Caco-2 (cell line): ENCODE measurements around the gene SLC27A4. TPM values are rescaled to one million over a fixed set of nuclear protein-coding genes. Genes with fewer than 3 reads are reported as not detected.

ENCODE experiments used
- BruUV-seq: library from RNA; stranded (reverse); fragments of 400-500 nt; replicated peaks from 2 replicates; lab custom pipeline; 2021; lab: Mats Ljungman, UMichigan
- CTCF ChIA-PET: fragments of 300-600 bp; sonication (Branson Sonifier 250); formaldehyde crosslinking; loops from one replicate; lab custom pipeline; 2022; ENCODE audit warnings: antibody characterized with exemption; lab: Charles Lee
- POLR2A ChIA-PET: fragments of 300-600 bp; sonication (Branson Sonifier 250); formaldehyde crosslinking; loops from one replicate; lab custom pipeline; 2022; ENCODE audit warnings: antibody characterized with exemption; lab: Charles Lee
- DNase-seq, 2 experiments: peaks; one replicate each; pipeline versions ENCODE4 v3.0.0 to v3.0.0-alpha.2; 2020 to 2022
- H3K27me3 ChIP-seq: replicated peaks from 2 replicates; pipeline ENCODE4 v1.6.0; 2011; ENCODE audit warnings: low read length; ENCODE audit not compliant: control insufficient read depth, insufficient read depth
- H3K36me3 ChIP-seq: 2 replicates; pipeline ENCODE4 v1.5.1; 2011; ENCODE audit warnings: low read length; ENCODE audit not compliant: control insufficient read depth, insufficient read depth
- H3K4me1 ChIP-seq: fragments of 250-450 bp; sonication (Bioruptor Pico); 2 replicates; pipeline ENCODE4 v1.5.1; 2020; ENCODE audit warnings: mild to moderate bottlenecking
- H3K4me3 ChIP-seq: 2 replicates; pipeline ENCODE4 v1.5.1; 2011; ENCODE audit warnings: low read depth, mild to moderate bottlenecking, control low read depth, low read length
- H3K9me3 ChIP-seq: fragments of 250-450 bp; sonication (Bioruptor Pico); 2 replicates; pipeline ENCODE4 v1.5.1; 2020; ENCODE audit warnings: mild to moderate bottlenecking, moderate library complexity
- H3K27ac Mint-ChIP-seq: one replicate; pipeline ENCODE4 v1.8.0; 2022; ENCODE audit warnings: mixed read lengths; ENCODE audit not compliant: unreplicated experiment
- H3K27me3 Mint-ChIP-seq: one replicate; pipeline ENCODE4 v1.8.0; 2022; ENCODE audit warnings: mixed read lengths; ENCODE audit not compliant: insufficient read depth, unreplicated experiment
- H3K36me3 Mint-ChIP-seq: one replicate; pipeline ENCODE4 v1.8.0; 2022; ENCODE audit warnings: mild to moderate bottlenecking, mixed read lengths; ENCODE audit not compliant: insufficient read depth, unreplicated experiment
- H3K4me1 Mint-ChIP-seq: one replicate; pipeline ENCODE4 v1.8.0; 2022; ENCODE audit warnings: low read depth, mixed read lengths; ENCODE audit not compliant: unreplicated experiment
- H3K4me3 Mint-ChIP-seq: one replicate; pipeline ENCODE4 v1.8.0; 2022; ENCODE audit warnings: mild to moderate bottlenecking, moderate library complexity, mixed read lengths; ENCODE audit not compliant: unreplicated experiment
- H3K9me3 Mint-ChIP-seq: one replicate; pipeline ENCODE4 v1.8.0; 2022; ENCODE audit warnings: mixed read lengths; ENCODE audit not compliant: unreplicated experiment
- CTCF ChIP-seq, 2 experiments: fragments of 200-600 bp in 1 of 2; IDR thresholded peaks; 1 replicate in 1 of 2; 2 replicates in 1 of 2; pipeline versions ENCODE4 v1.5.1 to v1.8.0; 2011 to 2022; ENCODE audit warnings: antibody characterized with exemption in 1 of 2, control low read depth in 1 of 2, inconsistent platforms in 1 of 2, low read depth in 1 of 2, low read length in 1 of 2, mild to moderate bottlenecking in 1 of 2, moderate library complexity in 1 of 2; ENCODE audit not compliant: insufficient read depth in 1 of 2, severe bottlenecking in 1 of 2, unreplicated experiment in 1 of 2
- intact Hi-C: fragments of 100-400 bp; cut with micrococcal nuclease; formaldehyde crosslinking; loops from one replicate; pipeline ENCODE4 v1.10.0; 2022; ENCODE audit not compliant: unreplicated experiment
- total RNA-seq: library from RNA; stranded (reverse); gene quantifications from 2 replicates; pipeline ENCODE4 v1.2.3, GENCODE V29; 2022

The SLC27A4 gene
- total RNA-seq, 1 experiment from 2014 or later, result 22.8 TPM

- intact Hi-C loops, result loop anchor here (1.0 to 2.0 kb wide), 3 partner anchors 50 to 67 kb away; partner anchors contain the start of gene CERCAM
- no peaks in the 10 kb centered on the region for H3K9me3 ChIP-seq
- POLR2A ChIA-PET, result interaction anchor here (0.6 to 1.5 kb wide), 3 partner anchors 9 to 103 kb away, joined by 6 to 11 read pairs (median 6); partner anchors contain the start of genes CERCAM and URM1
- no peaks in the 10 kb centered on the region for H3K36me3 ChIP-seq
- Mint-ChIP-seq H3K27ac (no peak overlapping the region), H3K27me3 (no peaks in the 10 kb centered on the region), H3K36me3 (peaks cover 17% of the 10 kb centered on the region), H3K4me3 (no peak overlapping the region), H3K4me1 (peaks cover 7% of the 10 kb centered on the region), H3K9me3 (no peaks in the 10 kb centered on the region)
- peaks cover 8% of the 10 kb centered on the region; the same call in 1 of the 2 replicates for H3K4me1 ChIP-seq
- H3K4me3 ChIP-seq, result no peak overlapping the region
- no peaks in the 10 kb centered on the region for H3K27me3 ChIP-seq
- no peak for TF ChIP-seq CTCF (IDR thresholded peaks at IDR 0.05; ENCODE audit: insufficient read depth in 1 of 2, low read depth in 1 of 2, low read length in 1 of 2, severe bottlenecking in 1 of 2, unreplicated experiment in 1 of 2)
- CTCF ChIA-PET, result interaction anchor here (0.5 to 2.3 kb wide), 17 partner anchors 8 to 577 kb away, joined by 3 to 31 read pairs (median 5); partner anchors contain the start of genes CDK9, CERCAM, GOLGA2 and SWI5
- no peak for DNase-seq
- no TSS peak for BruUV-seq
Measured at GRCh38 chr9:128362774-128363173, 22.4 kb downstream of the SLC27A4 start.

- Histone ChIP-seq H3K27me3 (no peaks in the 10 kb centered on the region), H3K9me3 (no peaks in the 10 kb centered on the region), H3K4me3 (no peak overlapping the region), H3K4me1 (peaks cover 14% of the 10 kb centered on the region; the same call in 1 of the 2 replicates), H3K36me3 (no peaks in the 10 kb centered on the region)
- intact Hi-C loops, result no loop called here
- no peak for TF ChIP-seq CTCF (IDR thresholded peaks at IDR 0.05; ENCODE audit: insufficient read depth in 1 of 2, low read depth in 1 of 2, low read length in 1 of 2, severe bottlenecking in 1 of 2, unreplicated experiment in 1 of 2)
- no TSS peak for BruUV-seq
- no peaks in the 10 kb centered on the region for H3K9me3 Mint-ChIP-seq
- POLR2A ChIA-PET, result no interaction called here
- H3K4me1 Mint-ChIP-seq, result peaks cover 13% of the 10 kb centered on the region
- CTCF ChIA-PET, result no interaction called here
- H3K36me3 Mint-ChIP-seq, result peaks cover 17% of the 10 kb centered on the region
- DNase-seq, result no peak
- no peak overlapping the region for H3K27ac Mint-ChIP-seq
- no peaks in the 10 kb centered on the region for H3K27me3 Mint-ChIP-seq
- H3K4me3 Mint-ChIP-seq, result no peak overlapping the region
Measured at GRCh38 chr9:128365525-128365924, 25.2 kb downstream of the SLC27A4 start.

GRCh38 chr9:128369024-128369706 lies 28.8 kb downstream of the SLC27A4 start:
- Mint-ChIP-seq H3K27ac (no peak overlapping the region), H3K4me1 (peaks cover 14% of the 10 kb centered on the region), H3K4me3 (no peak overlapping the region), H3K36me3 (no peaks in the 10 kb centered on the region), H3K27me3 (no peaks in the 10 kb centered on the region), H3K9me3 (no peaks in the 10 kb centered on the region)
- H3K4me3 ChIP-seq, result no peak overlapping the region
- CTCF ChIA-PET, result no interaction called here
- POLR2A ChIA-PET, result no interaction called here
- H3K9me3 ChIP-seq, result no peaks in the 10 kb centered on the region
- no peaks in the 10 kb centered on the region for H3K27me3 ChIP-seq
- H3K4me1 ChIP-seq, result peaks cover 12% of the 10 kb centered on the region; the same call in 1 of the 2 replicates
- intact Hi-C loops, result no loop called here
- no peak for DNase-seq
- no peak for TF ChIP-seq CTCF (IDR thresholded peaks at IDR 0.05; ENCODE audit: insufficient read depth in 1 of 2, low read depth in 1 of 2, low read length in 1 of 2, severe bottlenecking in 1 of 2, unreplicated experiment in 1 of 2)
- no TSS peak for BruUV-seq
- peaks cover 2% of the 10 kb centered on the region; the same call in 1 of the 2 replicates for H3K36me3 ChIP-seq
